GM10248 (cell line): Measurements from ENCODE around the gene DNM3.

Experiments
- CTCF ChIA-PET: fragments of 300-600 bp; sonication (Branson Sonifier 250); formaldehyde crosslinking; extraction: SDS; loops from one replicate; lab custom pipeline; 2021; ENCODE audit warnings: antibody characterized with exemption; lab: Yijun Ruan, JAX
- POLR2A ChIA-PET: fragments of 350-650 bp; sonication (Branson Sonifier 250); formaldehyde crosslinking; extraction: SDS; loops from one replicate; lab custom pipeline; 2020; ENCODE audit warnings: antibody characterized with exemption; lab: Yijun Ruan, JAX
- DNase-seq: peaks from one replicate; pipeline ENCODE4 v3.0.0; 2012; ENCODE audit errors: extremely low spot score
- TF ChIP-seq, protein P1 (sequence below): IDR thresholded peaks from 2 replicates; pipeline ENCODE4 v1.5.1; 2012; ENCODE audit warnings: mild to moderate bottlenecking, low read depth; ENCODE audit errors: extremely low read depth, missing control alignments, control extremely low read depth

The DNM3 gene

GRCh38 chr1:171863531-171863930 is 22.2 kb downstream of the DNM3 start:
- CTCF ChIA-PET: no interaction called here
- POLR2A ChIA-PET: no interaction called here
- DNase-seq: no peak
- TF ChIP-seq, protein P1, sequence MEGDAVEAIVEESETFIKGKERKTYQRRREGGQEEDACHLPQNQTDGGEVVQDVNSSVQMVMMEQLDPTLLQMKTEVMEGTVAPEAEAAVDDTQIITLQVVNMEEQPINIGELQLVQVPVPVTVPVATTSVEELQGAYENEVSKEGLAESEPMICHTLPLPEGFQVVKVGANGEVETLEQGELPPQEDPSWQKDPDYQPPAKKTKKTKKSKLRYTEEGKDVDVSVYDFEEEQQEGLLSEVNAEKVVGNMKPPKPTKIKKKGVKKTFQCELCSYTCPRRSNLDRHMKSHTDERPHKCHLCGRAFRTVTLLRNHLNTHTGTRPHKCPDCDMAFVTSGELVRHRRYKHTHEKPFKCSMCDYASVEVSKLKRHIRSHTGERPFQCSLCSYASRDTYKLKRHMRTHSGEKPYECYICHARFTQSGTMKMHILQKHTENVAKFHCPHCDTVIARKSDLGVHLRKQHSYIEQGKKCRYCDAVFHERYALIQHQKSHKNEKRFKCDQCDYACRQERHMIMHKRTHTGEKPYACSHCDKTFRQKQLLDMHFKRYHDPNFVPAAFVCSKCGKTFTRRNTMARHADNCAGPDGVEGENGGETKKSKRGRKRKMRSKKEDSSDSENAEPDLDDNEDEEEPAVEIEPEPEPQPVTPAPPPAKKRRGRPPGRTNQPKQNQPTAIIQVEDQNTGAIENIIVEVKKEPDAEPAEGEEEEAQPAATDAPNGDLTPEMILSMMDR: no peak

DNA sequence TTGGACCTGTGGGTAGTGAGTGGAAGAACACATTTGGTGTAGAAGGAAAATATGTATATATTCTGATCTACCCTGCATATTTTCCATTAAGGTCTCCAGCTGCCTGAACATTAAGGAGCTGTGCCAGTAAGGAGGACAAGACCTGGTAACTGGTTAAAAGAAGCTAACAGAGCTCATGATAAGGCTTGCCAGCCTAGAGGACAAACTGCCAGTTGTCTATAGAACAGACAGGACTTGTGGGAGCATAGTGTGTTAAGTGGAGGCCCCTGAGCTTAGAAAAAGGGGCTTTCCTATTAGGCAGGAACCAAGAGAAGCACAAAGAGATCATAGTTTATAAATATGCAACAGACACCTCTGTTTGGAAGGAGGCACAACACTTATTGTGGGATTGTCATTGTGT is 23.0 kb downstream of the DNM3 start:
- CTCF ChIA-PET: no interaction called here
- POLR2A ChIA-PET: no interaction called here
- TF ChIP-seq, protein P1: no peak
- DNase-seq: no peak

GRCh38 chr1:171865106-171865505 is 23.8 kb downstream of the DNM3 start:
- ChIA-PET CTCF (no interaction called here), POLR2A (no interaction called here)
- TF ChIP-seq, protein P1: no peak
- DNase-seq: no peak

DNA sequence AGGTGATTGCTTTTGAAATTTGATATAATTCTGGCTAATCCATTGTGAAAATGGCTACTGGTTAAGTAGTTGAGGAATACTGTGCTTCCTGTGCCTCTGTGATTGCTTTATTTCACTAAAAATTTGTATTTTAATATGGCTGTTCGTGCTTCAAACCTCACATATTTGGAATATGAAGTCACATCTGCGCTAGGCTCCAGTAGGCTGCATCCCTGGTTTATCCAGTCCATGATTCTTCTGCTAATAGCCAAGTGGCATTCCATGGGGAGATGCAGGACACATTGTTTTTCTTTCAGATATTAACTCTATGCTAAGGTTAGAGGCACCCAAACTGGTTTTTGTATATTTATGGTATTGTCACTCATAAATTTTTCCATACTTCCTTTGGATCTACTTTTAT is 25.9 kb downstream of the DNM3 start:
- POLR2A ChIA-PET: no interaction called here
- TF ChIP-seq, protein P1: no peak
- CTCF ChIA-PET: interaction anchor here (1.4 kb wide), 1 partner anchor 10 kb away, joined by 5 read pairs; no protein-coding TSS in a partner anchor

GRCh38 chr1:171868217-171868803 is 27.0 kb downstream of the DNM3 start:
- POLR2A ChIA-PET: no interaction called here

More for the DNA sequence above, 25.9 kb downstream of the DNM3 start:
- no peak for DNase-seq

GRCh38 chr1:171869097-171869496 is 27.8 kb downstream of the DNM3 start:
- CTCF ChIA-PET: no interaction called here
- POLR2A ChIA-PET: no interaction called here
- DNase-seq: no peak
- TF ChIP-seq, protein P1: no peak

More at GRCh38 chr1:171868217-171868803, 27.0 kb downstream of the DNM3 start:
- TF ChIP-seq, protein P1: no peak
- no peak for DNase-seq
- CTCF ChIA-PET: interaction anchor here (1.0 kb wide), 1 partner anchor 9 kb away, joined by 3 read pairs; no protein-coding TSS in a partner anchor
